Omental fat pad (tissue), 4 donors: Measurements from ENCODE around the gene SDK2. TPM values are rescaled to one million over a fixed set of nuclear protein-coding genes. Genes with fewer than 3 reads are reported as not detected.
A peak's percentile ranks its signal among the peaks of the same experiment; 100 is the strongest.
"Not testable (repeated sequence)": the region's sequence is repeated elsewhere in the genome, so short reads cannot be mapped to it uniquely, and the experiment has no call there.

Source experiments
- ATAC-seq: fragments of 150-250 bp; one replicate; pipeline ENCODE4 v1.9.1; 2016; ENCODE audit warnings: mild to moderate bottlenecking, moderate library complexity; ENCODE audit not compliant: low FRiP score
- DNase-seq: peaks from one replicate; pipeline ENCODE4 v3.0.0-alpha.2; 2019; ENCODE audit warnings: low spot score
- total RNA-seq, 4 donors: library from RNA; depleted of rRNA; stranded (reverse); fragments of >200 nt; gene quantifications; one replicate each; pipeline ENCODE4 v1.1.0, GENCODE V29; 2016
- TF ChIP-seq, protein P1 (sequence below), 3 donors: fragments of 450-650 bp; IDR thresholded peaks; one replicate each; pipeline ENCODE4 v1.5.1; 2016 to 2017; ENCODE audit warnings: antibody characterized with exemption in 3 of 3, mild to moderate bottlenecking in 3 of 3, moderate library complexity in 2 of 3

SDK2 gene
- total RNA-seq, 4 donors from 2014 or later, result 0.46 to 1.4 (median 0.64) TPM

DNA sequence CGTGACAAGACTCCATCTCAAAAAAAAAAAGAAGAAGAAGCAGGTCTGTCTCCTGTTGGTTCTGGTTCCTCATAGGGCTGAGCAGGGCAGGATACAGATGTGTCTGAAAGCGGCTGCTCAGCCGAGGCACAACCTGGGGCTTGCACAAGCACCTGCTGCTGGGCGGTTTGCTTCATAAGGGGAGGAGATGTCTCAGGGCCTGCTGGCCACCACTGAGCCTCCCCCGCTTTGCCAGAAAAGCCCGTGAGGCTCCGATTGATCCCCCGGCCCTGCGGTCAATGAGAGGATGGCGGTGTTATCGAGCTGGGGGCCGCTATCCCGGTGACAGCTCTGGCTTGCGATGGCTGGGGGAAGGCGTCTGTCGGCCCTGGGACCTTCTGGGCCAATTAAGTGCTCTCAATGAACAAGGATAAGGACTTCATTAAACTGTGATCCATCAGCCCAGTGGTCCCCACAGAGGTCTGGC, 162.0 kb downstream of the SDK2 start:
- DNase-seq, result no peak
- ATAC-seq, result no peak
- TF ChIP-seq, protein P1, sequence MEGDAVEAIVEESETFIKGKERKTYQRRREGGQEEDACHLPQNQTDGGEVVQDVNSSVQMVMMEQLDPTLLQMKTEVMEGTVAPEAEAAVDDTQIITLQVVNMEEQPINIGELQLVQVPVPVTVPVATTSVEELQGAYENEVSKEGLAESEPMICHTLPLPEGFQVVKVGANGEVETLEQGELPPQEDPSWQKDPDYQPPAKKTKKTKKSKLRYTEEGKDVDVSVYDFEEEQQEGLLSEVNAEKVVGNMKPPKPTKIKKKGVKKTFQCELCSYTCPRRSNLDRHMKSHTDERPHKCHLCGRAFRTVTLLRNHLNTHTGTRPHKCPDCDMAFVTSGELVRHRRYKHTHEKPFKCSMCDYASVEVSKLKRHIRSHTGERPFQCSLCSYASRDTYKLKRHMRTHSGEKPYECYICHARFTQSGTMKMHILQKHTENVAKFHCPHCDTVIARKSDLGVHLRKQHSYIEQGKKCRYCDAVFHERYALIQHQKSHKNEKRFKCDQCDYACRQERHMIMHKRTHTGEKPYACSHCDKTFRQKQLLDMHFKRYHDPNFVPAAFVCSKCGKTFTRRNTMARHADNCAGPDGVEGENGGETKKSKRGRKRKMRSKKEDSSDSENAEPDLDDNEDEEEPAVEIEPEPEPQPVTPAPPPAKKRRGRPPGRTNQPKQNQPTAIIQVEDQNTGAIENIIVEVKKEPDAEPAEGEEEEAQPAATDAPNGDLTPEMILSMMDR (IDR thresholded peaks at IDR 0.05), result no peak

DNA sequence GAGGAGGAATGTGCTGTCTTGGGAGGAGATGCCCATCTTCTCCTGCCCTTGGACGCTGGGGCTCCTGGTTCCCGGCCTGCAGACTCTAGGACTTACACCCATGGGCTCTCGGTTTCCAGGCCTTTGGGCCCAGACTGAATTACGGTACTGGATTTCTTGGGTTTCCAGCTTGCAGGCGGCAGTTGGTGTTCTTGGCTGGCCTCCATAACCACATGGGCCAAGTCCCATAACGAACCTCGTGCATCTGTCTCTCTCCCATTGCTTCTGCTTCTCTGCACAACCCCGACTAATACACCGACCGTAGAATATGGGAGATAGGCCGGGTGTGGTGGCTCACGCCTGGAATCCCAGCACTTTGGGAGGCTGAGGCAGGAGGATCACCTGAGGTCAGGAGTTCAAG, 162.6 kb downstream of the SDK2 start:
- ATAC-seq (no peak), DNase-seq (no peak)
- TF ChIP-seq, protein P1 (IDR thresholded peaks at IDR 0.05), result no peak

- TF ChIP-seq, protein P1 (IDR thresholded peaks at IDR 0.05), result no peak
- no peak for ATAC-seq
- DNase-seq, result no peak
Observed at GRCh38 chr17:73480740-73481139, 163.5 kb downstream of the SDK2 start.

GRCh38 chr17:73478768-73479424, 165.3 kb downstream of the SDK2 start:
- DNase-seq (no peak), ATAC-seq (no peak)
- TF ChIP-seq, protein P1 (IDR thresholded peaks at IDR 0.05), result no peak

GRCh38 chr17:73478334-73478733, 165.9 kb downstream of the SDK2 start:
- TF ChIP-seq, protein P1 (IDR thresholded peaks at IDR 0.05), result no peak
- no peak for ATAC-seq
- DNase-seq, result no peak

GRCh38 chr17:73476890-73477350, 167.3 kb downstream of the SDK2 start:
- ATAC-seq, result no peak
- TF ChIP-seq, protein P1 (IDR thresholded peaks at IDR 0.05), result no peak
- no peak for DNase-seq

- DNase-seq, result peak; percentile 28
Observed at GRCh38 chr17:73474370-73474988, 169.8 kb downstream of the SDK2 start.

GRCh38 chr17:73472715-73473114, 171.5 kb downstream of the SDK2 start:
- DNase-seq, ATAC-seq: not testable (repeated sequence)

More at GRCh38 chr17:73474370-73474988, 169.8 kb downstream of the SDK2 start:
- ATAC-seq, result no peak
- TF ChIP-seq, protein P1 (IDR thresholded peaks at IDR 0.05), result no peak
